B cell (primary cell): ENCODE results near the gene LMAN2. TPM values are rescaled to one million over a fixed set of nuclear protein-coding genes. Genes with fewer than 3 reads are reported as not detected.

Experiments used
- ATAC-seq: fragments of 200-7000 bp; cut with Tn5 transposase; one replicate; pipeline ENCODE4 v1.10.0; 2021; ENCODE audit warnings: low read depth, mild to moderate bottlenecking, moderate number of reproducible peaks, moderate library complexity
- CTCF ChIA-PET: fragments of 350-600 bp; sonication (Branson Sonifier 250); formaldehyde crosslinking; loops from one replicate; lab custom pipeline; 2021; ENCODE audit warnings: antibody characterized with exemption, inconsistent platforms; lab: Charles Lee
- POLR2A ChIA-PET: fragments of 350-600 bp; sonication (Branson Sonifier 250); formaldehyde crosslinking; loops from one replicate; lab custom pipeline; 2021; ENCODE audit warnings: antibody characterized with exemption; lab: Charles Lee
- DNase-seq: peaks from one replicate; pipeline ENCODE4 v3.0.0; 2013
- H2AFZ ChIP-seq: 2 replicates; pipeline ENCODE4 v1.6.1; 2012; ENCODE audit warnings: mild to moderate bottlenecking, low read depth, low read length; ENCODE audit not compliant: insufficient read depth, poor library complexity, severe bottlenecking
- H3K27ac ChIP-seq, 2 donors: 1 replicate in 1 of 2; 2 replicates in 1 of 2; pipeline ENCODE4 v1.5.1; 2012 to 2013; ENCODE audit warnings: low read length in 2 of 2, mild to moderate bottlenecking in 2 of 2, moderate library complexity in 1 of 2
- H3K27me3 ChIP-seq, 4 experiments: fragments of 200-600 bp in 1 of 4; sonication (generic) in 1 of 4; replicated peaks in 1 of 4; 1 replicate in 2 of 4; 2 replicates in 2 of 4; pipeline versions ENCODE4 v1.6.1 to v1.7.0; 2013 to 2016; ENCODE audit warnings: low read length in 3 of 4, mild to moderate bottlenecking in 2 of 4, mixed read lengths in 1 of 4, moderate library complexity in 1 of 4; ENCODE audit not compliant: insufficient read depth in 4 of 4, control insufficient read depth in 3 of 4; ENCODE audit errors: control extremely low read depth in 1 of 4
- H3K36me3 ChIP-seq, 2 experiments: replicated peaks in 1 of 2; 1 replicate in 1 of 2; 2 replicates in 1 of 2; pipeline versions ENCODE4 v1.6.1 to v1.7.1; 2013; ENCODE audit warnings: low read length in 1 of 2; ENCODE audit not compliant: insufficient read depth in 2 of 2, control insufficient read depth in 1 of 2; ENCODE audit errors: control extremely low read depth in 1 of 2, extremely low read depth in 1 of 2
- H3K4me1 ChIP-seq, 2 donors: fragments of 200-600 bp in 1 of 2; sonication (generic) in 1 of 2; 1 replicate in 1 of 2; 2 replicates in 1 of 2; pipeline versions ENCODE4 v1.5.1 to v1.6.1; 2013 to 2017; ENCODE audit warnings: low read length in 2 of 2; ENCODE audit not compliant: control insufficient read depth in 2 of 2, insufficient read depth in 2 of 2
- H3K4me2 ChIP-seq: replicated peaks from 2 replicates; pipeline ENCODE3; 2012; ENCODE audit warnings: mild to moderate bottlenecking, low read depth, low read length; ENCODE audit not compliant: poor library complexity, severe bottlenecking
- H3K4me3 ChIP-seq, 5 experiments: fragments of 200-600 bp in 1 of 5; sonication (generic) in 1 of 5; 1 replicate in 3 of 5; 2 replicates in 2 of 5; pipeline versions ENCODE4 v1.5.1 to v1.7.0; 2011 to 2016; ENCODE audit warnings: low read length in 4 of 5, mild to moderate bottlenecking in 4 of 5, low read depth in 2 of 5, control low read depth in 1 of 5, moderate library complexity in 1 of 5; ENCODE audit not compliant: insufficient read depth in 1 of 5; ENCODE audit errors: control extremely low read depth in 1 of 5, extremely low read depth in 1 of 5
- H3K79me2 ChIP-seq: fragments of 200-600 bp; sonication (generic); one replicate; pipeline ENCODE4 v1.6.0; 2016; ENCODE audit warnings: low read length; ENCODE audit not compliant: control insufficient read depth, insufficient read depth
- H3K9ac ChIP-seq: fragments of 200-600 bp; sonication (generic); 2 replicates; pipeline ENCODE4 v1.6.1; 2017; ENCODE audit warnings: mild to moderate bottlenecking, low read length, moderate library complexity
- H3K9me3 ChIP-seq, 3 donors: one replicate each; pipeline versions ENCODE4 v1.6.1 to v1.7.1; 2013; ENCODE audit warnings: low read length in 2 of 3; ENCODE audit not compliant: control insufficient read depth in 2 of 3, insufficient read depth in 1 of 3; ENCODE audit errors: control extremely low read depth in 1 of 3
- H4K20me1 ChIP-seq: 2 replicates; pipeline ENCODE4 v1.6.0; 2012; ENCODE audit warnings: mild to moderate bottlenecking, low read length; ENCODE audit not compliant: insufficient read depth, control insufficient read depth, poor library complexity, severe bottlenecking
- H3K27ac Mint-ChIP-seq: one replicate; pipeline ENCODE4 v1.8.0; 2021; ENCODE audit warnings: mixed read lengths
- H3K27me3 Mint-ChIP-seq: one replicate; pipeline ENCODE4 v1.8.0; 2021; ENCODE audit warnings: mixed read lengths
- H3K4me1 Mint-ChIP-seq: one replicate; pipeline ENCODE4 v1.8.0; 2021; ENCODE audit warnings: mixed read lengths
- H3K4me3 Mint-ChIP-seq: one replicate; pipeline ENCODE4 v1.8.0; 2021; ENCODE audit warnings: mixed read lengths
- H3K9me3 Mint-ChIP-seq: one replicate; pipeline ENCODE4 v1.8.0; 2022; ENCODE audit warnings: mixed read lengths; ENCODE audit not compliant: insufficient read depth
- EZH2 ChIP-seq: IDR thresholded peaks from 2 replicates; pipeline ENCODE4 v1.6.1; 2012; ENCODE audit warnings: borderline replicate concordance, low read depth, mild to moderate bottlenecking, moderate library complexity, low read length; ENCODE audit not compliant: insufficient read depth, poor library complexity, severe bottlenecking
- WGBS: methylation state at CpG from one replicate; pipeline ENCODE4 v1.1.5; 2013; ENCODE audit warnings: missing lambda C conversion rate; ENCODE audit not compliant: insufficient coverage; 5-methylcytosine and 5-hydroxymethylcytosine counted together
- intact Hi-C: fragments of 100-400 bp; cut with micrococcal nuclease; formaldehyde crosslinking; loops from one replicate; pipeline ENCODE4 v1.10.0; 2022
- polyA plus RNA-seq: library from polyadenylated mRNA; depleted of rRNA; stranded (reverse); fragments of >200 nt; gene quantifications from 2 replicates; pipeline ENCODE4 v1.2.3, GENCODE V29; 2012
- total RNA-seq, 2 donors: library from RNA; stranded (reverse); fragments of 120-200 nt in 1 of 2; gene quantifications; 1 replicate in 1 of 2; 2 replicates in 1 of 2; pipeline versions ENCODE4 v1.2.3 to v1.2.4, GENCODE V29; 2013 to 2022
- TF ChIP-seq, protein P1 (sequence below): fragments of 200-600 bp; IDR thresholded peaks from one replicate; pipeline ENCODE4 v1.8.0; 2022; ENCODE audit warnings: antibody characterized with exemption, mild to moderate bottlenecking

LMAN2 gene
- total and polyA plus RNA-seq, 2 donors (not counting 1 experiment from before 2014, with no cell fraction given), result 99.4 to 123 TPM

DNA sequence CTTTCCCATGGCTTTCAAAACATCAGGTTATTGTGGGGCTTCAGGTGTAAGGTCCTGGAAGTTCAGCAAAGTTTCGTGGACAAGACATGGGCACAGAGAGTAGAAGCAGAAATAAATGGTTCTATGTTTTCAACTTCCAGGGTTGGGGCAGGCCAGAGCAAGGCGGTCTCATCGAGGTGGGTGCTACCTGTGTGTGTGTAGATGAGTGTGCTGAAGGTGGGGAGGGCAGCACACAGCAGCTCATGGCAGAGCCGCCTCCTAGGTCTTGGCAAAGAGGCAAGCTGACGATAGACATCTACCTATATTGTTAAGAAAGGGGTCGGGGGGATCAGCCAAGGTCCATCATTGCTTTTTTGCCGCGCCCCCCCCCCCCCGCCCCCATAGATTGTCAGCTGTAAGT is 51.8 kb downstream of the LMAN2 start:
- no peak for ATAC-seq
- intact Hi-C loops, result loop anchor here (1.0 to 5.0 kb wide), 6 partner anchors 13 to 303 kb away; partner anchors contain the start of genes B4GALT7, DOK3, LMAN2 and NSD1
- H3K4me2 ChIP-seq, result peak overlapping the region; percentile 87

GRCh38 chr5:177297922-177298321 is 53.5 kb downstream of the LMAN2 start:
- Mint-ChIP-seq H3K4me1 (peaks cover 71% of the 10 kb centered on the region), H3K27me3 (no peaks in the 10 kb centered on the region), H3K4me3 (no peak overlapping the region), H3K9me3 (no peaks in the 10 kb centered on the region), H3K27ac (peak overlapping the region; percentile 93)
- Histone ChIP-seq H3K9me3 (no peaks in the 10 kb centered on the region), H3K27me3 (no peaks in the 10 kb centered on the region), H3K4me3 (no peak overlapping the region), H4K20me1 (no peaks in the 10 kb centered on the region), H3K79me2 (peaks cover 19% of the 10 kb centered on the region), H3K4me2 (no peak overlapping the region), H2AFZ (no peak overlapping the region), H3K9ac (no peak overlapping the region), H3K27ac (peak overlapping the region in 1 of 2 donors; percentile 54), H3K36me3 (peaks cover 18 to 37% of the 10 kb centered on the region in 2 experiments), H3K4me1 (peaks cover 59 to 78% of the 10 kb centered on the region in 2 donors)
- POLR2A ChIA-PET, result no interaction called here
- ATAC-seq, result no peak
- 100% methylated on average over 2 of the region's 2 CpGs for WGBS
- CTCF ChIA-PET, result interaction anchor here (0.8 to 1.6 kb wide), 3 partner anchors 12 to 183 kb away, joined by 3 to 6 read pairs (median 5); no protein-coding TSS in a partner anchor
- intact Hi-C loops, result no loop called here
- TF ChIP-seq, protein P1, sequence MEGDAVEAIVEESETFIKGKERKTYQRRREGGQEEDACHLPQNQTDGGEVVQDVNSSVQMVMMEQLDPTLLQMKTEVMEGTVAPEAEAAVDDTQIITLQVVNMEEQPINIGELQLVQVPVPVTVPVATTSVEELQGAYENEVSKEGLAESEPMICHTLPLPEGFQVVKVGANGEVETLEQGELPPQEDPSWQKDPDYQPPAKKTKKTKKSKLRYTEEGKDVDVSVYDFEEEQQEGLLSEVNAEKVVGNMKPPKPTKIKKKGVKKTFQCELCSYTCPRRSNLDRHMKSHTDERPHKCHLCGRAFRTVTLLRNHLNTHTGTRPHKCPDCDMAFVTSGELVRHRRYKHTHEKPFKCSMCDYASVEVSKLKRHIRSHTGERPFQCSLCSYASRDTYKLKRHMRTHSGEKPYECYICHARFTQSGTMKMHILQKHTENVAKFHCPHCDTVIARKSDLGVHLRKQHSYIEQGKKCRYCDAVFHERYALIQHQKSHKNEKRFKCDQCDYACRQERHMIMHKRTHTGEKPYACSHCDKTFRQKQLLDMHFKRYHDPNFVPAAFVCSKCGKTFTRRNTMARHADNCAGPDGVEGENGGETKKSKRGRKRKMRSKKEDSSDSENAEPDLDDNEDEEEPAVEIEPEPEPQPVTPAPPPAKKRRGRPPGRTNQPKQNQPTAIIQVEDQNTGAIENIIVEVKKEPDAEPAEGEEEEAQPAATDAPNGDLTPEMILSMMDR, result no peak
- no peak for TF ChIP-seq EZH2
- no peak for DNase-seq

More for the DNA sequence above, 51.8 kb downstream of the LMAN2 start:
- Mint-ChIP-seq H3K4me1 (peaks cover 82% of the 10 kb centered on the region), H3K4me3 (peak overlapping the region; percentile 10), H3K9me3 (no peaks in the 10 kb centered on the region), H3K27ac (peak overlapping the region; percentile 93), H3K27me3 (no peaks in the 10 kb centered on the region)
- Histone ChIP-seq H3K79me2 (peaks cover 35% of the 10 kb centered on the region), H2AFZ (no peak overlapping the region), H3K4me3 (no peak overlapping the region), H4K20me1 (peaks cover 9% of the 10 kb centered on the region), H3K9ac (no peak overlapping the region), H3K9me3 (no peaks in the 10 kb centered on the region), H3K4me1 (peaks cover 65 to 85% of the 10 kb centered on the region in 2 donors), H3K27me3 (no peaks in the 10 kb centered on the region), H3K27ac (peak overlapping the region; percentile 79 to 81), H3K36me3 (peaks cover 7 to 23% of the 10 kb centered on the region in 2 experiments)
- peak; percentile 32 for DNase-seq
- WGBS, result 81% methylated on average over 5 of the region's 9 CpGs
- POLR2A ChIA-PET, result interaction anchor here (0.7 kb wide), 1 partner anchor 17 kb away, joined by 8 read pairs; no protein-coding TSS in a partner anchor
- CTCF ChIA-PET, result interaction anchor here (0.6 to 3.8 kb wide), 5 partner anchors 10 to 245 kb away, joined by 3 to 26 read pairs (median 4); no protein-coding TSS in a partner anchor
- TF ChIP-seq, protein P1, result no peak
- no peak for TF ChIP-seq EZH2
